ENCODE data around the gene CCDC28B.

The CCDC28B gene

GRCh38 chr1:32247452-32247851 is 47.1 kb downstream of the CCDC28B start:
- no peak for DNase-seq
- TF ChIP-seq POLR2A (IDR thresholded peaks at IDR 0.05; ENCODE audit: low read length): no peak
- TF ChIP-seq GATA1 (IDR thresholded peaks at IDR 0.05; ENCODE audit: low read depth, low read length): no peak

- TF ChIP-seq GATA1 (IDR thresholded peaks at IDR 0.05; ENCODE audit: low read depth, low read length): no peak
- TF ChIP-seq POLR2A (IDR thresholded peaks at IDR 0.05; ENCODE audit: low read length): no peak
- peak; percentile 74 to 83 for DNase-seq
These were observed 47.8 kb downstream of the CCDC28B start for GRCh38 chr1:32247983-32248889.

GRCh38 chr1:32249831-32250525 is 49.6 kb downstream of the CCDC28B start:
- no peak for DNase-seq
- TF ChIP-seq POLR2A (IDR thresholded peaks at IDR 0.05; ENCODE audit: low read length): no peak
- no peak for TF ChIP-seq GATA1 (IDR thresholded peaks at IDR 0.05; ENCODE audit: low read depth, low read length)

GRCh38 chr1:32250893-32251716 is 50.7 kb downstream of the CCDC28B start, which contains the start of gene LCK:
LCK (plus strand) TSS chr1:32251265; CDS start chr1:32274330, 23,065 bp downstream.
- no peak for DNase-seq
- TF ChIP-seq POLR2A (IDR thresholded peaks at IDR 0.05; ENCODE audit: low read length): no peak
- TF ChIP-seq GATA1 (IDR thresholded peaks at IDR 0.05; ENCODE audit: low read depth, low read length): no peak
